ENCODE results near the gene DTX2.
"Not testable (repeated sequence)": the region's sequence is repeated elsewhere in the genome, so short reads cannot be mapped to it uniquely, and the experiment has no call there.

DTX2 gene

GRCh38 chr7:76495717-76496116 lies 34.2 kb downstream of the DTX2 start:
- DNase-seq: not testable (repeated sequence)

GRCh38 chr7:76497918-76498582 lies 36.5 kb downstream of the DTX2 start:
- not testable (repeated sequence) for DNase-seq

GRCh38 chr7:76498583-76499200 lies 37.2 kb downstream of the DTX2 start:
- DNase-seq: not testable (repeated sequence)

GRCh38 chr7:76499201-76499923 lies 37.9 kb downstream of the DTX2 start:
- not testable (repeated sequence) for DNase-seq

- not testable (repeated sequence) for DNase-seq
Observed at GRCh38 chr7:76499924-76500241, 38.4 kb downstream of the DTX2 start.

GRCh38 chr7:76502224-76502623 lies 40.7 kb downstream of the DTX2 start:
- DNase-seq: peak; percentile 5 to 13

GRCh38 chr7:76502836-76503235 lies 41.3 kb downstream of the DTX2 start:
- peak in 1 of 2 experiments; percentile 2 for DNase-seq

- peak in 1 of 2 experiments; percentile 12 for DNase-seq
Observed at GRCh38 chr7:76503244-76503643, 41.7 kb downstream of the DTX2 start.

- peak; percentile 10 to 13 for DNase-seq
Observed at GRCh38 chr7:76504351-76505167, 43.0 kb downstream of the DTX2 start.

- peak in 1 of 2 experiments; percentile 7 for DNase-seq
Observed at GRCh38 chr7:76505168-76506080, 43.9 kb downstream of the DTX2 start.

GRCh38 chr7:76506081-76506440 lies 44.6 kb downstream of the DTX2 start:
- peak; percentile 11 for DNase-seq

GRCh38 chr7:76506643-76507042 lies 45.1 kb downstream of the DTX2 start:
- DNase-seq: not testable (repeated sequence)

GRCh38 chr7:76507723-76508406 lies 46.4 kb downstream of the DTX2 start:
- DNase-seq: peak; percentile 9 to 11

GRCh38 chr7:76509931-76510877 lies 48.7 kb downstream of the DTX2 start, which contains the start of gene UPK3B:
Gene UPK3B, plus strand, starts transcription at chr7:76510552. Its CDS starts 101 bp downstream, at chr7:76510653.
- peak; percentile 18 to 19 for DNase-seq

GRCh38 chr7:76511200-76511910 lies 49.8 kb downstream of the DTX2 start:
- peak; percentile 10 to 14 for DNase-seq

- DNase-seq: peak in 1 of 2 experiments; percentile 4
Observed at GRCh38 chr7:76511911-76512885, 50.7 kb downstream of the DTX2 start.

GRCh38 chr7:76512941-76513816 lies 51.7 kb downstream of the DTX2 start:
- peak; percentile 16 to 17 for DNase-seq

Data from activated T-cell treated with anti-CD3 and anti-CD28 coated beads, Interleukin-2, amount 50 U/mL, for 48 hours (primary cell).